Skeletal muscle tissue (tissue), 4 donors: ENCODE results near the gene DUOXA1. TPM values are rescaled to one million over a fixed set of nuclear protein-coding genes. Genes with fewer than 3 reads are reported as not detected.
A peak's percentile ranks its signal among the peaks of the same experiment; 100 is the strongest.

ENCODE experiments used
- H3K27ac ChIP-seq: one replicate; pipeline ENCODE4 v1.7.0; 2013; ENCODE audit warnings: mild to moderate bottlenecking, low read depth, low read length, inconsistent platforms
- H3K27me3 ChIP-seq, 3 donors: one replicate each; pipeline ENCODE4 v1.7.0; 2013; ENCODE audit warnings: low read length in 3 of 3; ENCODE audit not compliant: control insufficient read depth in 3 of 3, insufficient read depth in 3 of 3
- H3K36me3 ChIP-seq, 3 donors: one replicate each; pipeline ENCODE4 v1.7.0; 2013; ENCODE audit warnings: low read length in 3 of 3; ENCODE audit not compliant: control insufficient read depth in 3 of 3, insufficient read depth in 3 of 3
- H3K4me1 ChIP-seq, 3 donors: one replicate each; pipeline ENCODE4 v1.7.0; 2013; ENCODE audit warnings: low read length in 3 of 3, mild to moderate bottlenecking in 3 of 3; ENCODE audit not compliant: control insufficient read depth in 3 of 3, insufficient read depth in 3 of 3
- H3K4me3 ChIP-seq, 3 donors: one replicate each; pipeline ENCODE4 v1.7.0; 2013; ENCODE audit warnings: low read length in 3 of 3
- H3K9ac ChIP-seq, 3 donors: one replicate each; pipeline ENCODE4 v1.7.0; 2013; ENCODE audit warnings: low read length in 3 of 3, mild to moderate bottlenecking in 3 of 3, moderate library complexity in 2 of 3, low read depth in 1 of 3
- H3K9me3 ChIP-seq, 3 donors: one replicate each; pipeline ENCODE4 v1.7.0; 2013; ENCODE audit warnings: low read length in 3 of 3; ENCODE audit not compliant: control insufficient read depth in 3 of 3
- total RNA-seq: library from RNA; depleted of rRNA; stranded (reverse); fragments of >200 nt; gene quantifications from one replicate; pipeline ENCODE4 v1.2.3, GENCODE V29; 2014
- donor health status: Osteomylitis.

DUOXA1 gene
- total RNA-seq, 1 donor from 2014 or later, result not detected

DNA sequence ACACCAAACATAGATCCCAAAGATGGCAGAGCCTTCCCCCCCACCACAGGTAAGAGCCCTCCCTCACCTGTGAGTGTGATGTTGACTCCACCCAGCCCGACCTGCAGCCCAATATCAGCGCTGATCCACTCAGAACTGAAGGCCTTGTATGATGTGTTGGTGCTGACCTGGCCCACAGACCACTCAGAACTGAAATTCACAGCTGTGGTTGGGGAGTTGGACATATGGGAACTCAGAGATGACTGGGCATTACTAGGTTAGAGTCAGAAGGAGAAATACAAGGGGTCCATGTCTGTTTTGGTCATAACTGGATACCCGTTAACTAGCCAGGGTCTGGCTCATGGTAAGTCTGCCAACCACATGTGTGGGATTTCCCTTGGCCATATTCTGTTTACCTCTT, 8.7 kb downstream of the DUOXA1 start:
- no peak overlapping the region for H3K27ac ChIP-seq
- peaks cover 40 to 64% (median 59%) of the 10 kb centered on the region in 3 donors for H3K27me3 ChIP-seq

DNA sequence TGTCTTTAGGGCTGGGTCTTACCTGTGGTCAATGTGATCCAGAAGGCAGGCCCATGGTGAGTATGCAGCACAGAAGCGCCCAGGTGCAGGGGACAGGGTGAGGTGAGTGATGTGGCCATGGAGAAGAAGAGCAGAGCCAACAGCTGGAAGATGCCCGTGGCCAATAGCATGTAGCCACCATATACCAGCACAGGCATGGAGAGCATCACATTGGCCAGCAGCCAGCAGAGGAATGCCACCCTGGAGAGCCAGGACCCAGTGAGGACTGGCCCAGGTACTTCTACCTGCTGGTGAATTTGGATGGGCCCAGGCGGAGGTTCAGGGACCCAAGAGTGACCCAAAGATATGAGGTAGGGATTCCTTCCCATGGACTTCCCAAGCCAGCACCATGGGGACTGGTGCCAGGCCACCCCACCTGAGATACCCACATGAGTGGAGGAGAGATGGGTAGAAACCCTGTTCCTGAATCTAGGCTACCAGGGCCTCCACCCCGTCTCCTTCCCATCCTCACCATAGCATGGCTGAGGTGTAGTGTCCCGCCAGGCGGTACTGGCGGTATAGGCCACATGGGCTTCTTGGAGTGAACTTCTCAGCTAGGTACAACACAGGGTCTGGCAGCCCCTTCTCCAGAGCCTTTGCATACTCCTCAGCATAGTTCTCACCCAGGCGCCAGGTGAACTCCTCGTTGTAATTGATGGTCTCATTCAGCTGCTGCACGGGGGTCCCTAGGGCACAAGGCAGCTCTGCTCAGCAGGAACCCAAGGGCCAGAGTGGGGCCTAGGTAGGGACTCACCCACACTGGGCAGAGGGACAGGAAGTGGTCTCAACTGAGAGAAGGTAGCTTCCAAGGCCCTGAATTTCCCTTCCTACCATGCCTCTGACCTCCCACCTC, 9.4 kb downstream of the DUOXA1 start:
- H3K4me3 ChIP-seq, result no peak overlapping the region
- no peak overlapping the region for H3K9ac ChIP-seq
- peaks cover 47 to 67% (median 66%) of the 10 kb centered on the region in 3 donors for H3K27me3 ChIP-seq
- H3K4me1 ChIP-seq, result peaks cover 11 to 16% (median 12%) of the 10 kb centered on the region in 3 donors
- no peaks in the 10 kb centered on the region for H3K9me3 ChIP-seq
- H3K36me3 ChIP-seq, result no peaks in the 10 kb centered on the region
- no peak overlapping the region for H3K27ac ChIP-seq

More for the DNA sequence above, 8.7 kb downstream of the DUOXA1 start:
- peaks cover 11 to 16% (median 12%) of the 10 kb centered on the region in 3 donors for H3K4me1 ChIP-seq
- H3K36me3 ChIP-seq, result no peaks in the 10 kb centered on the region
- no peak overlapping the region for H3K9ac ChIP-seq
- H3K9me3 ChIP-seq, result no peaks in the 10 kb centered on the region
- no peak overlapping the region for H3K4me3 ChIP-seq

DNA sequence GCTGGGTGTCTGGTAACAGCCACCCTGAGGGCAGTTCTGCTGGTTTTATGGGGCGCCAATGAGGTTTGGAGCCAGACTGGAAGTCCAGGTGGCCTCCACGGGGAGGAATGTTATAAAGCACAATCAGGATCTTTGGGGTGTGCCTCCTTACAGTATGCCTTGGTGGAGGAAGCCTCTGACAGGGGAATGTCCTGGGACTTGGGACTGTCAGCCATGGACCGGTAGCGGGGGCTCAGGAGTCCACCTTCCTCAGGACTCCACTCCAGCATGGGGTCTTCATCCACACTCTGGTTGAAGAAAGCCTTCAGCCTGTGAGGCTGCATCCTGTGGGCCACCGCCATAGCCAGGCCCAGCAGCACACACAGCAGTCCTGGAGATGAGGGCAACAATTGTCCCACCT, 10.7 kb downstream of the DUOXA1 start:
- no peak overlapping the region for H3K9ac ChIP-seq
- H3K4me1 ChIP-seq, result peaks cover 16 to 24% (median 21%) of the 10 kb centered on the region in 3 donors
- H3K27ac ChIP-seq, result no peak overlapping the region
- H3K36me3 ChIP-seq, result no peaks in the 10 kb centered on the region
- no peak overlapping the region for H3K4me3 ChIP-seq
- peaks cover 60 to 76% (median 73%) of the 10 kb centered on the region in 3 donors for H3K27me3 ChIP-seq
- H3K9me3 ChIP-seq, result no peaks in the 10 kb centered on the region

DNA sequence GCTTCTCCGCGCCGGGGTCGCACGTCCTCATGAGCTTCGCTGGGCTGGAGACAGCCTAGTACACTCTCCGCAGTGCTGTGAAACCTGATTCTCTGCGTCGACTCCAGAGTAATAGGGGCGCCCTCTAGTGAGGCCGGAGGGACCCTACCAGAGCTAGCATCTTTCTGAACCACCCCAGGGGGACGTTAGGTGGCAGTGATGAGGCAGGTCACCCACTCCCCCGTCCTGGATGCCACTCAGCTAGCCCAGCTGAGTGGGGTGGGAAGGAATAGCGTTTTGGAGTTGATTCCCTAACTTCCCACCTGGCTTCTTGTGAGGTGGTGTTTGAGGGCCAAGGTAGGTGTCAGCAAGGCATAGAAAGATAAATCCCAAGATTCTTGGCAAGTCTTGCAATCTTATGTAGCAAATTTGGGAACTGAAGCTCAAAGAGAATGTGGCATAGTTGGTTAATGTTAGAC, 11.5 kb downstream of the DUOXA1 start:
- Histone ChIP-seq H3K27ac (no peak overlapping the region), H3K4me1 (peaks cover 17 to 27% (median 21%) of the 10 kb centered on the region in 3 donors), H3K27me3 (peaks cover 68 to 84% (median 78%) of the 10 kb centered on the region in 3 donors), H3K36me3 (no peaks in the 10 kb centered on the region), H3K9ac (peak overlapping the region in 1 of 3 donors; percentile 57), H3K4me3 (peak overlapping the region; percentile 38 to 54 (median 52)), H3K9me3 (no peaks in the 10 kb centered on the region)

DNA sequence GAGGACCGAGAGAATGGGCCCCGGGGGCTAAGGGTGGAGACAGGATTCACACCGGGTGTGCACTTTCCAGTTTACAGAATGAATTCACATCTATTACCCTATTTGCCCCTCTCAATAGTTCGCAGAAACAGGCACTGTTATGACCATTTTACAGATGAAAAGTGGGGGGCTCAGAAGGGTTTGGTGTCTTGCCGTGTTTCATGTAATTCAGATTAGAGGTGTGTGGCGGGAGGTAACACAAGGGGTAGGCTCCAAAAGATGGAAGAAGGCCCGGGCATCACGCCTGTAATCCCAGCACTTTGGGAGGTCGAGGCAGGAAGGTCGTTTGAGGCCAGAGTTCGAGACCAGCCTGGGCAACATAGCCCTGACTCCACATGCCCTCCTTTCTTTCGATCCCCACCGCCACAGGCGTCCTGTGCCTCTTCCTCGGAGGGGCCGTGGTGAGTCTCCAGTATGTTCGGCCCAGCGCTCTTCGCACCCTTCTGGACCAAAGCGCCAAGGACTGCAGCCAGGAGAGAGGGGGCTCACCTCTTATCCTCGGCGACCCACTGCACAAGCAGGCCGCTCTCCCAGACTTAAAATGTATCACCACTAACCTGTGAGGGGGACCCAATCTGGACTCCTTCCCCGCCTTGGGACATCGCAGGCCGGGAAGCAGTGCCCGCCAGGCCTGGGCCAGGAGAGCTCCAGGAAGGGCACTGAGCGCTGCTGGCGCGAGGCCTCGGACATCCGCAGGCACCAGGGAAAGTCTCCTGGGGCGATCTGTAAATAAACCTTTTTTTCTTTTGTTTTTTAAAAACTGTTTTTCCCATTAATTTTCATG, 12.2 kb downstream of the DUOXA1 start:
- peak overlapping the region in 1 of 3 donors; percentile 57 for H3K9ac ChIP-seq
- peaks cover 72 to 84% (median 84%) of the 10 kb centered on the region in 3 donors for H3K27me3 ChIP-seq
- H3K27ac ChIP-seq, result no peak overlapping the region
- H3K36me3 ChIP-seq, result no peaks in the 10 kb centered on the region
- peaks cover 21 to 32% (median 24%) of the 10 kb centered on the region in 3 donors for H3K4me1 ChIP-seq
- peak overlapping the region; percentile 40 to 54 (median 52) for H3K4me3 ChIP-seq
- H3K9me3 ChIP-seq, result no peaks in the 10 kb centered on the region

DNA sequence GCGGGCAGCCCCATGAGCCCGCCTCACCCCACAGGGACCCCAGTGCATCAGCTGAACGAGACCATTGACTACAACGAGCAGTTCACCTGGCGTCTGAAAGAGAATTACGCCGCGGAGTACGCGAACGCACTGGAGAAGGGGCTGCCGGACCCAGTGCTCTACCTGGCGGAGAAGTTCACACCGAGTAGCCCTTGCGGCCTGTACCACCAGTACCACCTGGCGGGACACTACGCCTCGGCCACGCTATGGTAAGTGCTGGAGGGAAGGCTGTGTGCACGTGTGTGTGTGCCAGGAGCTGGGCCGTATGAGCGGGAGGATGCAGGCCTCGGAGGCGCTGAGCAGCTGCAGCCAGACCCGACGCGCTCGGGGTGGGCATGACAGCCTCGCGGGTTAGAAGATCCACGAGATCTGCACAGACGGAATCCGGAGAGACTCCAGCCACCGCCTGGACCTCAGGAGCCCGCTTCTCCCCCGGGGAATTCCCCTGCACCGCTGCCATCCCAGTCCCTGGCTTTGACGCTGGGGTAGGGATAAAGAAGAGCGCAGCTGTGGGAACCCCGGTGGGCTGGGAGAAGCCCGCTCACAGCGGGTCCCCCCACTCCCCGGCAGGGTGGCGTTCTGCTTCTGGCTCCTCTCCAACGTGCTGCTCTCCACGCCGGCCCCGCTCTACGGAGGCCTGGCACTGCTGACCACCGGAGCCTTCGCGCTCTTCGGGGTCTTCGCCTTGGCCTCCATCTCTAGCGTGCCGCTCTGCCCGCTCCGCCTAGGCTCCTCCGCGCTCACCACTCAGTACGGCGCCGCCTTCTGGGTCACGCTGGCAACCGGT, 13.0 kb downstream of the DUOXA1 start:
- H3K36me3 ChIP-seq, result no peaks in the 10 kb centered on the region
- peaks cover 23 to 37% (median 27%) of the 10 kb centered on the region in 3 donors for H3K4me1 ChIP-seq
- peak overlapping the region in 1 of 3 donors; percentile 25 for H3K9ac ChIP-seq
- no peak overlapping the region for H3K27ac ChIP-seq
- peaks cover 76 to 88% (median 87%) of the 10 kb centered on the region in 3 donors for H3K27me3 ChIP-seq
- peak overlapping the region in 2 of 3 donors; percentile 40 to 49 for H3K4me3 ChIP-seq
- no peaks in the 10 kb centered on the region for H3K9me3 ChIP-seq

DNA sequence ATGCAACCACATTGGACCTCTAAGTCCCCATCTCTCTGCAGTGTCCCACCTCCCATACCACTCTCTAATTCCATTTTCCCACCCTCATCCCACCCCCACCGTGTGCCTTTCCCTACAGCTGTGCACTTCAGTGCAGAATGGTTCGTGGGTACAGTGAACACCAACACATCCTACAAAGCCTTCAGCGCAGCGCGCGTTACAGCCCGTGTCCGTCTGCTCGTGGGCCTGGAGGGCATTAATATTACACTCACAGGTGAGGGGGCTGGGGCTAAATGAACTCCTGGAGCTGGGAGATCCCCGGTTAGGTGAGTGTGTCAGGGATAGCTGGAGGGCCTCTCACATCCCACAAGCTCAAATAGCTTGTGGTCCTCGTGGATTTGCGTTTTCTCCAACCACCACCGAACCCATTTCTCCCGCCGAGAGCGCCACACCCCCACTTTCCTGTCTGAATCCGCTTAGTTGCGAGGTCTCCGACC, 13.6 kb downstream of the DUOXA1 start:
- Histone ChIP-seq H3K9me3 (no peaks in the 10 kb centered on the region), H3K9ac (no peak overlapping the region), H3K27me3 (peaks cover 79 to 88% (median 87%) of the 10 kb centered on the region in 3 donors), H3K27ac (no peak overlapping the region), H3K4me1 (peaks cover 23 to 37% (median 27%) of the 10 kb centered on the region in 3 donors), H3K4me3 (no peak overlapping the region), H3K36me3 (no peaks in the 10 kb centered on the region)

DNA sequence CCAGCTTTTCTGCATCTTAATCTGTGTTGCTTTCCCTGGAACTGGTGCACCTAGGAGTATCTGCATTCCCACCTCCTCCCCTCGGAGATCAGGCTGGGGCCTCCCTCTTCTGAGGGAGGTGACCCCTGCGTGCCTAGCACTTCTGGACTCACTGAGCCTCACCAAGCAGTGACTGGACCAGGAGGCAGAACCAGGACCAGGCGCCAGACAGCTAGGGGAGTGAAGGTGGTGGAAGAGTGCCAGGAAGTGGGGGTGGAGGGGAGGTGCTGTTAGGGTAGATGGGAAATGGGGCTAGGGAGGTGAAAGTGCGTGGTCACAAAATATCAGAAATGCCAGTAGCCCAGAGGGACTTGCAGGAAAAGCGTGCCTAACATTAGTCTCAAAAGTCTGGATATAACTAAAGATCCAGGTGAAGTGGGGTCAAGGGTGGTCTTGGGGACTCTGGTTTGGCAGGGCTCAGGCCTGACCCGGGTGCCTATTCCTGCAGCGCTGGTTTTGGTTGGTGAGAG, 14.3 kb downstream of the DUOXA1 start:
- peaks cover 77 to 86% (median 84%) of the 10 kb centered on the region in 3 donors for H3K27me3 ChIP-seq
- no peak overlapping the region for H3K9ac ChIP-seq
- H3K27ac ChIP-seq, result no peak overlapping the region
- peaks cover 23 to 37% (median 27%) of the 10 kb centered on the region in 3 donors for H3K4me1 ChIP-seq
- no peak overlapping the region for H3K4me3 ChIP-seq
- H3K9me3 ChIP-seq, result no peaks in the 10 kb centered on the region
- no peaks in the 10 kb centered on the region for H3K36me3 ChIP-seq

DNA sequence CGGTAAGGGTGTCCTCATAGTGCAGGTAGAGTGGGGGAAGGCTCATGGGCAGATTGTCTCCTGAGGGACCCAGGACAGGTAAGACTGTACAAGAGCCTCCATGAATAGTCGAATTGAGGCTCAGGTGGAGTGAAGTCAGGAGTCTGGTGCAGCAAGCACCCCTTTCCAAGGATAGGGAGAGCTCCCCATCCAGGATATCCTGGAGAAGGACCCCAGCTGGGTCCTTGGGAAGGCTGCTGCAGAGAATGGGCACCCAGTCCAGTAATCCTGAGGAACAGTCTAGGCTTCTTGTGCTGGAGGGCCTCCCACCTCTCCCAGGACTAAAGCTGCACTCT, 15.0 kb downstream of the DUOXA1 start:
- H3K4me1 ChIP-seq, result peaks cover 23 to 37% (median 27%) of the 10 kb centered on the region in 3 donors
- no peaks in the 10 kb centered on the region for H3K9me3 ChIP-seq
- no peak overlapping the region for H3K27ac ChIP-seq
- H3K36me3 ChIP-seq, result no peaks in the 10 kb centered on the region
- no peak overlapping the region for H3K9ac ChIP-seq
- H3K27me3 ChIP-seq, result peaks cover 83 to 86% (median 84%) of the 10 kb centered on the region in 3 donors
- H3K4me3 ChIP-seq, result peak overlapping the region in 1 of 3 donors; percentile 9
